Endothelial cell of umbilical vein (primary cell): ENCODE data around the gene CD5L. TPM values are rescaled to one million over a fixed set of nuclear protein-coding genes. Genes with fewer than 3 reads are reported as not detected.

Experiments
- BruUV-seq: library from RNA; stranded (reverse); fragments of 400-500 nt; replicated peaks from 2 replicates; lab custom pipeline; 2021; lab: Mats Ljungman, UMichigan
- CTCF ChIA-PET: fragments of 300-600, 350-600 bp; sonication (Branson Sonifier 250); formaldehyde crosslinking; loops from one replicate; lab custom pipeline; 2021; ENCODE audit warnings: antibody characterized with exemption, inconsistent platforms; lab: Charles Lee
- POLR2A ChIA-PET: fragments of 300-600, 350-600 bp; sonication (Branson Sonifier 250); formaldehyde crosslinking; loops from one replicate; lab custom pipeline; 2021; ENCODE audit warnings: antibody characterized with exemption, inconsistent platforms; lab: Charles Lee
- DNase-seq: peaks from one replicate; pipeline ENCODE4 v3.0.0-alpha.2; 2011; ENCODE audit warnings: low read depth, low spot score
- FAIRE-seq: peaks from 2 replicates; lab custom pipeline; 2011; peaks lifted over from hg19 to GRCh38; lab: Jason Lieb, UNC
- H2AFZ ChIP-seq: 2 replicates; pipeline ENCODE4 v1.6.0; 2012; ENCODE audit warnings: low read depth, low read length, control low read depth, inconsistent platforms
- H3K27ac ChIP-seq: 2 replicates; pipeline ENCODE4 v1.5.1; 2011; ENCODE audit warnings: low read depth, mild to moderate bottlenecking, control low read depth, low read length, moderate library complexity; ENCODE audit not compliant: insufficient read depth
- H3K27me3 ChIP-seq, 2 experiments: 2 replicates each; pipeline versions ENCODE4 v1.6.0 to v1.6.1; 2011; ENCODE audit warnings: low read length in 2 of 2, mixed read lengths in 1 of 2; ENCODE audit not compliant: control insufficient read depth in 2 of 2, insufficient read depth in 2 of 2
- H3K36me3 ChIP-seq, 2 experiments: 2 replicates in 1 of 2; 3 replicates in 1 of 2; pipeline ENCODE4 v1.5.1; 2011; ENCODE audit warnings: low read length in 2 of 2, mild to moderate bottlenecking in 1 of 2, moderate library complexity in 1 of 2; ENCODE audit not compliant: control insufficient read depth in 2 of 2, insufficient read depth in 2 of 2; ENCODE audit errors: extremely low read depth in 1 of 2
- H3K4me1 ChIP-seq: 3 replicates; pipeline ENCODE4 v1.5.1; 2011; ENCODE audit warnings: mild to moderate bottlenecking, low read length; ENCODE audit not compliant: control insufficient read depth, insufficient read depth; ENCODE audit errors: extremely low read depth
- H3K4me2 ChIP-seq: 2 replicates; pipeline ENCODE4 v1.6.1; 2011; ENCODE audit warnings: low read length, control low read depth, mixed read lengths; ENCODE audit not compliant: insufficient read depth
- H3K4me3 ChIP-seq, 3 experiments: fragments of 200-600 bp in 1 of 3; sonication (generic), shearing (Covaris generic) in 1 of 3; replicated peaks in 1 of 3; 2 replicates each; pipeline ENCODE4 v1.5.1; 2011 to 2016; ENCODE audit warnings: control low read depth in 3 of 3, low read length in 3 of 3, mild to moderate bottlenecking in 2 of 3, inconsistent platforms in 1 of 3, low read depth in 1 of 3, moderate library complexity in 1 of 3; ENCODE audit not compliant: insufficient read depth in 1 of 3
- H3K79me2 ChIP-seq: 2 replicates; pipeline ENCODE4 v1.6.0; 2012; ENCODE audit warnings: low read length, inconsistent platforms; ENCODE audit not compliant: control insufficient read depth, insufficient read depth
- H3K9ac ChIP-seq: replicated peaks from 2 replicates; pipeline ENCODE3; 2011; ENCODE audit warnings: low read length, control low read depth; ENCODE audit not compliant: insufficient read depth; ENCODE audit errors: extremely low read depth
- H3K9me1 ChIP-seq: replicated peaks from 3 replicates; pipeline ENCODE4 v1.6.0; 2011; ENCODE audit warnings: mild to moderate bottlenecking, low read length; ENCODE audit not compliant: control insufficient read depth, insufficient read depth; ENCODE audit errors: extremely low read depth
- H3K9me3 ChIP-seq: replicated peaks from 2 replicates; pipeline ENCODE4 v1.5.1; 2012; ENCODE audit warnings: low read length, inconsistent platforms; ENCODE audit not compliant: control insufficient read depth, insufficient read depth
- H4K20me1 ChIP-seq: replicated peaks from 2 replicates; pipeline ENCODE3; 2011; ENCODE audit warnings: mild to moderate bottlenecking, low read length; ENCODE audit not compliant: control insufficient read depth, insufficient read depth; ENCODE audit errors: extremely low read depth
- EZH2 ChIP-seq: IDR thresholded peaks from 2 replicates; pipeline ENCODE4 v1.6.1; 2012; ENCODE audit warnings: borderline replicate concordance, low read depth, mild to moderate bottlenecking, moderate library complexity, low read length, inconsistent platforms; ENCODE audit not compliant: severe bottlenecking
- FOS ChIP-seq: IDR thresholded peaks from 2 replicates; pipeline ENCODE4 v1.6.1; 2011; ENCODE audit warnings: mild to moderate bottlenecking, low read length, moderate library complexity, borderline replicate concordance; ENCODE audit not compliant: insufficient read depth
- GATA2 ChIP-seq: IDR thresholded peaks from 2 replicates; pipeline ENCODE4 v1.7.0; 2011; ENCODE audit warnings: low read depth, mild to moderate bottlenecking, moderate library complexity, mixed read lengths, low read length; ENCODE audit not compliant: insufficient read length, insufficient read depth
- JUN ChIP-seq: IDR thresholded peaks from 2 replicates; pipeline ENCODE4 v1.6.1; 2011; ENCODE audit warnings: borderline replicate concordance, low read depth; ENCODE audit not compliant: insufficient read length, insufficient read depth
- MYC ChIP-seq: IDR thresholded peaks from one replicate; pipeline ENCODE4 v1.6.1; 2011; ENCODE audit warnings: mild to moderate bottlenecking, low read depth, low read length
- POLR2A ChIP-seq: IDR thresholded peaks from 2 replicates; pipeline ENCODE4 v1.6.1; 2012; ENCODE audit warnings: low read depth, mild to moderate bottlenecking, control low read depth, low read length
- POLR2AphosphoS5 ChIP-seq: IDR thresholded peaks from 2 replicates; pipeline ENCODE4 v1.6.1; 2012; ENCODE audit warnings: low read depth, mild to moderate bottlenecking, control low read depth, low read length, moderate library complexity; ENCODE audit not compliant: insufficient read depth
- dilution Hi-C: fragments of 300-500 bp; cut with MboI; formaldehyde crosslinking; loops from one replicate; pipeline ENCODE4 v1.15.0; 2019; ENCODE audit warnings: low sequenced_read_pairs; ENCODE audit not compliant: extremely low pct_ligation_motif_present
- intact Hi-C: fragments of 100-400 bp; cut with micrococcal nuclease; formaldehyde crosslinking; loops from one replicate; pipeline ENCODE4 v1.10.0; 2022
- polyA plus RNA-seq, 4 experiments: library from polyadenylated mRNA; depleted of rRNA in 3 of 4; stranded (reverse) in 3 of 4; unstranded in 1 of 4; fragments of >200 nt; gene quantifications; 2 replicates each; pipeline versions ENCODE4 v1.2.1 to v1.2.3, GENCODE V29; 2011 to 2012; ENCODE audit warnings: missing spikeins in 1 of 4
- total RNA-seq: library from RNA; stranded (reverse); gene quantifications from 2 replicates; pipeline ENCODE4 v1.2.3, GENCODE V29; 2021
- TF ChIP-seq, protein P1 (sequence below): IDR thresholded peaks from 2 replicates; pipeline ENCODE4 v1.6.1; 2011; ENCODE audit not compliant: insufficient read depth, insufficient read length
- TF ChIP-seq, protein P2 (sequence below), 2 donors: IDR thresholded peaks; 1 replicate in 1 of 2; 2 replicates in 1 of 2; pipeline ENCODE4 v1.5.1; 2011; ENCODE audit warnings: low read length in 2 of 2, mild to moderate bottlenecking in 2 of 2, moderate library complexity in 2 of 2, control low read depth in 1 of 2, inconsistent platforms in 1 of 2, low read depth in 1 of 2; ENCODE audit not compliant: insufficient read depth in 1 of 2; ENCODE audit errors: extremely low read depth in 1 of 2

CD5L gene
- total and polyA plus RNA-seq, 2 donors (not counting 3 experiments of a cell fraction or from before 2014, with no cell fraction given): not detected

DNA sequence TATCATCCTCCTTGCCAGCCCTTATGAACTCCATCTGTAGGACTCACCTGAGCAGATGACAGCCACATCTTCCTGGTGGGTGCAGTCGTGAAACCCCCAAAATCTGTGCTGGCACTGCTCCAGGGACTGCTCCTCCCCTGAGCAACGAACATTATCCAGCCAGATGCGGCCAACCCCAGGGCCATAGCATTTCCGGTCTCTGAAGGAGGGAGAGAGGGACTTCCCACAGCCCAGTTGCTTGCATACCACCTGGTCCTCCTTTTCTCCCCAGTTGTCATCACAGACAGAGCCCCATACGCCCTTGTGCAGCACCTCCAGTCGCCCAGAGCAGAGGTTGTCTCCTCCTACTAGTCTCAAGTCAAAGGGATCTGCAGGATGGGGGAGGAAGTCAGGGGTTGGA lies 8.5 kb downstream of the CD5L start:
- H2AFZ ChIP-seq: no peak overlapping the region
- FAIRE-seq: no peak
- no peak overlapping the region for H3K9ac ChIP-seq
- H3K9me1 ChIP-seq: no peaks in the 10 kb centered on the region
- no peak overlapping the region for H3K4me2 ChIP-seq
- H3K4me1 ChIP-seq: no peaks in the 10 kb centered on the region
- ChIA-PET POLR2A (no interaction called here), CTCF (no interaction called here)
- intact Hi-C loops: no loop called here
- no peaks in the 10 kb centered on the region for H4K20me1 ChIP-seq
- no peak overlapping the region for H3K27ac ChIP-seq
- DNase-seq: no peak
- dilution Hi-C loops: no loop called here
- no peaks in the 10 kb centered on the region for H3K9me3 ChIP-seq
- no peaks in the 10 kb centered on the region for H3K27me3 ChIP-seq
- no peak for TF ChIP-seq POLR2A
- TF ChIP-seq, protein P1, sequence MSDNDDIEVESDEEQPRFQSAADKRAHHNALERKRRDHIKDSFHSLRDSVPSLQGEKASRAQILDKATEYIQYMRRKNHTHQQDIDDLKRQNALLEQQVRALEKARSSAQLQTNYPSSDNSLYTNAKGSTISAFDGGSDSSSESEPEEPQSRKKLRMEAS: no peak
- TF ChIP-seq JUN: no peak
- TF ChIP-seq MYC: no peak
- TF ChIP-seq POLR2AphosphoS5: no peak
- TF ChIP-seq FOS: no peak
- no peak for TF ChIP-seq EZH2
- no peak for TF ChIP-seq GATA2
- TF ChIP-seq, protein P2, sequence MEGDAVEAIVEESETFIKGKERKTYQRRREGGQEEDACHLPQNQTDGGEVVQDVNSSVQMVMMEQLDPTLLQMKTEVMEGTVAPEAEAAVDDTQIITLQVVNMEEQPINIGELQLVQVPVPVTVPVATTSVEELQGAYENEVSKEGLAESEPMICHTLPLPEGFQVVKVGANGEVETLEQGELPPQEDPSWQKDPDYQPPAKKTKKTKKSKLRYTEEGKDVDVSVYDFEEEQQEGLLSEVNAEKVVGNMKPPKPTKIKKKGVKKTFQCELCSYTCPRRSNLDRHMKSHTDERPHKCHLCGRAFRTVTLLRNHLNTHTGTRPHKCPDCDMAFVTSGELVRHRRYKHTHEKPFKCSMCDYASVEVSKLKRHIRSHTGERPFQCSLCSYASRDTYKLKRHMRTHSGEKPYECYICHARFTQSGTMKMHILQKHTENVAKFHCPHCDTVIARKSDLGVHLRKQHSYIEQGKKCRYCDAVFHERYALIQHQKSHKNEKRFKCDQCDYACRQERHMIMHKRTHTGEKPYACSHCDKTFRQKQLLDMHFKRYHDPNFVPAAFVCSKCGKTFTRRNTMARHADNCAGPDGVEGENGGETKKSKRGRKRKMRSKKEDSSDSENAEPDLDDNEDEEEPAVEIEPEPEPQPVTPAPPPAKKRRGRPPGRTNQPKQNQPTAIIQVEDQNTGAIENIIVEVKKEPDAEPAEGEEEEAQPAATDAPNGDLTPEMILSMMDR (IDR thresholded peaks at IDR 0.05; ENCODE audit: extremely low read depth in 1 of 2, insufficient read depth in 1 of 2, low read depth in 1 of 2, low read length in 2 of 2): no peak
- no TSS peak for BruUV-seq
- H3K36me3 ChIP-seq: no peaks in the 10 kb centered on the region
- no peaks in the 10 kb centered on the region for H3K79me2 ChIP-seq
- no peak overlapping the region for H3K4me3 ChIP-seq
